EL (cell line): Measurements from ENCODE around the gene IL19.

Experiments
- DNase-seq: peaks from one replicate; pipeline ENCODE4 v3.0.0-alpha.2; 2016

Gene IL19

GRCh38 chr1:206770531-206771337 lies at the start of gene IL19:
TSS of gene IL19 (plus strand) at chr1:206770773. CDS start at chr1:206836663, 65,890 bp downstream.
- peak; percentile 26 for DNase-seq

- no peak for DNase-seq
Observed at GRCh38 chr1:206721454-206721853, 49.1 kb upstream of the IL19 start.

GRCh38 chr1:206722751-206723461 lies 47.7 kb upstream of the IL19 start:
- no peak for DNase-seq

GRCh38 chr1:206723462-206723804 lies 47.1 kb upstream of the IL19 start:
- DNase-seq: no peak

- DNase-seq: peak; percentile 87
Observed at GRCh38 chr1:206723805-206724472, 46.6 kb upstream of the IL19 start.

- DNase-seq: peak; percentile 50
Observed at GRCh38 chr1:206725109-206725963, 45.2 kb upstream of the IL19 start.

GRCh38 chr1:206727981-206728696 lies 42.4 kb upstream of the IL19 start:
- DNase-seq: no peak

- no peak for DNase-seq
Observed at GRCh38 chr1:206728697-206728987, 41.9 kb upstream of the IL19 start.

- no peak for DNase-seq
Observed at GRCh38 chr1:206729050-206729449, 41.5 kb upstream of the IL19 start.

- DNase-seq: no peak
Observed at GRCh38 chr1:206729507-206729906, 41.1 kb upstream of the IL19 start.

- no peak for DNase-seq
Observed at GRCh38 chr1:206732508-206732907, 38.1 kb upstream of the IL19 start.

- DNase-seq: no peak
Observed at GRCh38 chr1:206732992-206733391, 37.6 kb upstream of the IL19 start.

GRCh38 chr1:206734499-206735142 lies 36.0 kb upstream of the IL19 start:
- peak; percentile 44 for DNase-seq

GRCh38 chr1:206735553-206736031 lies 35.0 kb upstream of the IL19 start:
- DNase-seq: peak; percentile 53

- no peak for DNase-seq
Observed at GRCh38 chr1:206736878-206737728, 33.5 kb upstream of the IL19 start.

GRCh38 chr1:206737729-206738201 lies 32.8 kb upstream of the IL19 start:
- DNase-seq: no peak

- peak; percentile 26 for DNase-seq
Observed at GRCh38 chr1:206738370-206739366, 31.9 kb upstream of the IL19 start.

- DNase-seq: peak; percentile 69
Observed at GRCh38 chr1:206739411-206740076, 31.0 kb upstream of the IL19 start.
